Thoracic aorta (tissue), 2 donors: ENCODE data around the gene PLAGL2. TPM values are rescaled to one million over a fixed set of nuclear protein-coding genes. Genes with fewer than 3 reads are reported as not detected.

Source experiments
- ATAC-seq: fragments of 150-250 bp; one replicate; pipeline ENCODE4 v1.8.0; 2017; ENCODE audit warnings: low read depth; ENCODE audit not compliant: insufficient number of reproducible peaks, low FRiP score
- DNase-seq: peaks from one replicate; pipeline ENCODE4 v3.0.0-alpha.2; 2020; ENCODE audit warnings: low spot score
- H3K27ac ChIP-seq, 2 donors: fragments of 200-600 bp; sonication (generic); 1 replicate in 1 of 2; 2 replicates in 1 of 2; pipeline ENCODE4 v1.5.1; 2016; ENCODE audit warnings: mild to moderate bottlenecking in 2 of 2, moderate library complexity in 2 of 2
- H3K27me3 ChIP-seq: fragments of 200-600 bp; sonication (generic); replicated peaks from 2 replicates; pipeline ENCODE4 v1.6.0; 2016; ENCODE audit warnings: mild to moderate bottlenecking; ENCODE audit not compliant: insufficient read depth
- H3K36me3 ChIP-seq: fragments of 200-600 bp; sonication (generic); one replicate; pipeline ENCODE4 v1.5.1; 2016
- H3K4me1 ChIP-seq, 2 donors: fragments of 200-600 bp; sonication (generic); 1 replicate in 1 of 2; 2 replicates in 1 of 2; pipeline versions ENCODE4 v1.5.1 to v1.6.0; 2016; ENCODE audit warnings: low read depth in 2 of 2, mild to moderate bottlenecking in 1 of 2; ENCODE audit not compliant: control insufficient read depth in 1 of 2
- H3K4me3 ChIP-seq: fragments of 200-600 bp; sonication (generic); 2 replicates; pipeline ENCODE4 v1.5.1; 2016; ENCODE audit warnings: mild to moderate bottlenecking
- H3K9me3 ChIP-seq: fragments of 200-600 bp; sonication (generic); 2 replicates; pipeline ENCODE4 v1.5.1; 2016
- total RNA-seq, 2 donors: library from RNA; depleted of rRNA; stranded (reverse); fragments of >200 nt; gene quantifications; one replicate each; pipeline versions ENCODE4 v1.1.0 to v1.2.3, GENCODE V29; 2016
- TF ChIP-seq, protein P1 (sequence below): fragments of 200-600 bp; sonication (generic); IDR thresholded peaks from one replicate; pipeline ENCODE4 v1.5.1; 2019; ENCODE audit warnings: antibody characterized with exemption

Gene PLAGL2
- total RNA-seq, 2 donors from 2014 or later, result 3.8 to 7.5 TPM

DNA sequence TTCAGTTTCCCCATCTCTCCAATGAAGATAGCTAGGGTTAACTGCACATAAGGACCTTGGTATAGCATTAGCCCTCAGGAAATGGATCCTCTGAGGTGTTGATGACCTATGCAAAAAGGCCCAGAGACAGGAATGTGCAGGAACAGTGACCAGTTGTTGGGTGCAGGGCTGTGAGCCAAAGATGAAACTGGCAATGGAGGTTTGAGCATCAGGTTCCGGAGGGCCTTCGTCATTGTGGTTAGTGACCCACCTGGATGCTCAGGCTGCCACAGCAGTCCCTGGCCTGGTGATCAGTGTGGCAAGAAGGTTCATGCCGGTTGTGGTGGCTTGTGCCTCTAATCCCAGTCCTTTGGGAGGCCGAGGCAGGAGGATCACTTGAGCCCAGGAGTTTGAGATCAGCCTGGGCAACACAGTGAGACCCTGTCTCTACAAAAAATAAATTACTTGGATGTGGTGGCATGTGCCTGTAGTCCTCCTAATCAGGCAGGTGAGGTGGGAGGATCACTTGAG lies 54.3 kb downstream of the PLAGL2 start:
- Histone ChIP-seq H3K9me3 (no peaks in the 10 kb centered on the region), H3K36me3 (peaks cover 37% of the 10 kb centered on the region), H3K27me3 (no peaks in the 10 kb centered on the region), H3K4me1 (peaks cover 0 to 14% of the 10 kb centered on the region in 2 donors), H3K4me3 (no peak overlapping the region), H3K27ac (no peak overlapping the region)
- no peak for ATAC-seq
- no peak for DNase-seq
- TF ChIP-seq, protein P1, sequence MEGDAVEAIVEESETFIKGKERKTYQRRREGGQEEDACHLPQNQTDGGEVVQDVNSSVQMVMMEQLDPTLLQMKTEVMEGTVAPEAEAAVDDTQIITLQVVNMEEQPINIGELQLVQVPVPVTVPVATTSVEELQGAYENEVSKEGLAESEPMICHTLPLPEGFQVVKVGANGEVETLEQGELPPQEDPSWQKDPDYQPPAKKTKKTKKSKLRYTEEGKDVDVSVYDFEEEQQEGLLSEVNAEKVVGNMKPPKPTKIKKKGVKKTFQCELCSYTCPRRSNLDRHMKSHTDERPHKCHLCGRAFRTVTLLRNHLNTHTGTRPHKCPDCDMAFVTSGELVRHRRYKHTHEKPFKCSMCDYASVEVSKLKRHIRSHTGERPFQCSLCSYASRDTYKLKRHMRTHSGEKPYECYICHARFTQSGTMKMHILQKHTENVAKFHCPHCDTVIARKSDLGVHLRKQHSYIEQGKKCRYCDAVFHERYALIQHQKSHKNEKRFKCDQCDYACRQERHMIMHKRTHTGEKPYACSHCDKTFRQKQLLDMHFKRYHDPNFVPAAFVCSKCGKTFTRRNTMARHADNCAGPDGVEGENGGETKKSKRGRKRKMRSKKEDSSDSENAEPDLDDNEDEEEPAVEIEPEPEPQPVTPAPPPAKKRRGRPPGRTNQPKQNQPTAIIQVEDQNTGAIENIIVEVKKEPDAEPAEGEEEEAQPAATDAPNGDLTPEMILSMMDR, result no peak

DNA sequence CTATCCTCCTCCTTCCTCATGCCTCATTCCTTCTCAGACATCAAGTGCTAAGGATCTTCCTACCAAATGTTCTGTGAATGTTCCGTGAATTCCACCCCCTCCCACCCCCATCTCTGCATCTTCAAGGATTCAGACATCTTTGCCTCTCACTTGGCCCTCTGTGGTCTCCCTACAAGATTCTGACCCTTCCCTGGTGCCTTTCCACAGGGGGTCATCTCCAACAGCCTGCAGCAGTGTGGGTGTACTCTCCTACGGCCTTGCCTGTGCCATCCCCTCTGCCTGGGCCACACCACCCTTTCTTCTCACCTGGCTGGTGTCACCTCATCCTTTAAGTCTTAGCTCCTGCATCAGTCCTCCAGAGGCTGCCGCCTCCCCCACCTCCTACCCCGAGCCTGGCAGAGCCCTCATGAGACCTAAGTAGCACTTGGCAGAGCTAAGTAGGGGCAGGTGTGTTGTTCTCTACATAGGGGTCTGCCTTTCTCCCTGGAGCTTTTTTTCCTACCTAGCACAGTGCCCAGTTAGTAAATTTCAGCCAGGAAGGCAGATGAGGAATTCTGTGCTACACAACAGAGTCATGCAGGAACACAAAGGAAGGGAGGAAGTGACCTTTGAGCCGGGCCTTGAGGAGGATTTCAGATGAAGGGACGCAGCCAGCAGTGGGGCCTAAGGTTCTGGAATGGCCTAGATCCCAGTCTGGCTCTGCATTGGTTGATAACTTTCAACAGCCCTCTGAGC lies 55.0 kb downstream of the PLAGL2 start:
- no peak for DNase-seq

DNA sequence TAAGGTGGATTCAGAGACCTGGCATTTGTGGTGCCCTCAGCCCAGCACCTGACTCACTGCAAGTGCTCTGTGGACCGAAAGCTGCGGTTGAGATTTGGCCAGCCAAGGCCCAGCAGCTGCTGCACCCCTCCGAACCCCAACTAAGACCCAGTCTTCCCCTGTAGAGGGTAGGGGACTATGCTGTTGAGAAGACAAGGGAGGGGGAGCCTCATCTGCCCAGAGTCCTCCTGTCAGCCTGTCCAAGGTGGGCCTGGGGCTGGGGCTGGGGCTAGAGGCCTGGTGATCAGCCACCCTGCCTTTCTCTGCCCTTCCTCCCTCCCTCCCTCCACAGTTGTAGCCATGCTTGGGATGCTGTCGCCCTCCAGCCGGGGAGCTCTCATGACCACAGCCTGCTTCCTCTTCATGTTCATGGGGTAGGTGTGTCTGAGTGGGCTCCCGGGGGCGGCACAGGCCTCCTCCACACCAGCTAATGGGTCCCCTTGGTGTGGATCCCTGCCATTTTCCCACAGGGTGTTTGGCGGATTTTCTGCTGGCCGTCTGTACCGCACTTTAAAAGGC lies 57.2 kb downstream of the PLAGL2 start:
- no peak overlapping the region for H3K27ac ChIP-seq
- H3K27me3 ChIP-seq, result no peaks in the 10 kb centered on the region
- no peak overlapping the region for H3K4me3 ChIP-seq
- DNase-seq (no peak), ATAC-seq (no peak)
- no peaks in the 10 kb centered on the region for H3K9me3 ChIP-seq
- peaks cover 0 to 11% of the 10 kb centered on the region in 2 donors for H3K4me1 ChIP-seq
- TF ChIP-seq, protein P1, result no peak
- peaks cover 43% of the 10 kb centered on the region for H3K36me3 ChIP-seq

More for the DNA sequence above, 55.0 kb downstream of the PLAGL2 start:
- Histone ChIP-seq H3K9me3 (no peaks in the 10 kb centered on the region), H3K36me3 (peaks cover 30% of the 10 kb centered on the region), H3K27me3 (no peaks in the 10 kb centered on the region), H3K27ac (no peak overlapping the region), H3K4me3 (no peak overlapping the region), H3K4me1 (peaks cover 0 to 14% of the 10 kb centered on the region in 2 donors)
- TF ChIP-seq, protein P1, result no peak
- ATAC-seq, result no peak

DNA sequence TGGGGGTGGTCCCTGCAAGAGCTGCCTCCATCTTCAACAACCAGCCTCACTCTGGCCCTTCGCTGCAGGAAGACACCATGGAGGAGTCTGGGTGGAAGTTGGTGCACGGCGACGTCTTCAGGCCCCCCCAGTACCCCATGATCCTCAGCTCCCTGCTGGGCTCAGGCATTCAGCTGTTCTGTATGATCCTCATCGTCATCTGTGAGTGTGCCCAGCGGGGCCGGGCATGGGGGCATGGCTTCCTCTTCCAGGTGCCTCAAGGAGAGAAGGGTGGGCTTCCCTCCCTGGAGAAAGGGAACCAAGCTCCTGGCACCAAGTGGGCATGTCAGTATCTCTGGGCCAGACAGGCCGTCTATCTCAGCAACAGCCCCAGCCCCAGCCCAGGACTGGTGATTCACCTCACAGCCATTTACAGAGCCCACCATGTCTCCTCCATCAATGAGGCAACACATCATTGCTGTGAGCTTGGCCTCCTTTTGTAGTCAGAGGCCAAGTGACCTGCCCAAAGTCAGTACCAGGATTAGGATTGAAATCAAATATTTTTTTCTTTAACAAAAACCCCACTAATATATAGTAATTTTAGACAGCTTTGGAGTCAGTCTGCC lies 57.9 kb downstream of the PLAGL2 start:
- no peak overlapping the region for H3K27ac ChIP-seq
- H3K27me3 ChIP-seq, result no peaks in the 10 kb centered on the region
- H3K4me3 ChIP-seq, result no peak overlapping the region
- TF ChIP-seq, protein P1, result no peak
- peaks cover 0 to 4% of the 10 kb centered on the region in 2 donors for H3K4me1 ChIP-seq
- DNase-seq (no peak), ATAC-seq (no peak)
- H3K9me3 ChIP-seq, result no peaks in the 10 kb centered on the region
- H3K36me3 ChIP-seq, result peaks cover 50% of the 10 kb centered on the region
